Osteoblast (primary cell): Measurements from ENCODE around the gene DUSP6. TPM values are rescaled to one million over a fixed set of nuclear protein-coding genes. Genes with fewer than 3 reads are reported as not detected.
A peak's percentile ranks its signal among the peaks of the same experiment; 100 is the strongest.

Experiments used
- DNase-seq: peaks from one replicate; pipeline ENCODE4 v3.0.0; 2011; ENCODE audit warnings: low spot score, mixed read lengths; ENCODE audit not compliant: insufficient read length; ENCODE audit errors: missing footprints
- H2AFZ ChIP-seq: 2 replicates; pipeline ENCODE4 v1.6.0; 2011; ENCODE audit warnings: mild to moderate bottlenecking, low read length
- H3K27ac ChIP-seq: 2 replicates; pipeline ENCODE4 v1.5.1; 2011; ENCODE audit warnings: mild to moderate bottlenecking, low read depth, low read length, moderate library complexity
- H3K27me3 ChIP-seq: 2 replicates; pipeline ENCODE4 v1.6.0; 2012; ENCODE audit warnings: mild to moderate bottlenecking, control low read depth, inconsistent platforms, low read length, moderate library complexity; ENCODE audit not compliant: insufficient read depth
- H3K36me3 ChIP-seq: 2 replicates; pipeline ENCODE4 v1.5.1; 2011; ENCODE audit warnings: mild to moderate bottlenecking, low read length, control low read depth, moderate library complexity; ENCODE audit not compliant: insufficient read depth
- H3K4me1 ChIP-seq: 2 replicates; pipeline ENCODE4 v1.5.1; 2011; ENCODE audit warnings: mild to moderate bottlenecking, low read length, control low read depth, moderate library complexity; ENCODE audit not compliant: insufficient read depth
- H3K4me2 ChIP-seq: 2 replicates; pipeline ENCODE4 v1.6.0; 2011; ENCODE audit warnings: mild to moderate bottlenecking, low read length; ENCODE audit not compliant: insufficient read depth
- H3K4me3 ChIP-seq: fragments of 200-600 bp; sonication (generic); 3 replicates; pipeline ENCODE4 v1.5.1; 2012; ENCODE audit warnings: mild to moderate bottlenecking, low read length, inconsistent platforms; ENCODE audit not compliant: insufficient read depth
- H3K79me2 ChIP-seq: 2 replicates; pipeline ENCODE4 v1.6.0; 2012; ENCODE audit warnings: mild to moderate bottlenecking, low read length, control low read depth, inconsistent platforms; ENCODE audit not compliant: insufficient read depth
- H3K9me3 ChIP-seq: 2 replicates; pipeline ENCODE4 v1.5.1; 2011; ENCODE audit warnings: low read depth, low read length, control low read depth
- H4K20me1 ChIP-seq: 2 replicates; pipeline ENCODE4 v1.6.0; 2012; ENCODE audit warnings: mild to moderate bottlenecking, low read length, control low read depth; ENCODE audit not compliant: insufficient read depth
- CTCF ChIP-seq: IDR thresholded peaks from 2 replicates; pipeline ENCODE4 v1.5.1; 2011; ENCODE audit warnings: mild to moderate bottlenecking, low read depth, low read length, moderate library complexity; ENCODE audit errors: extremely low read depth
- total RNA-seq: library from RNA; depleted of rRNA; stranded (reverse); fragments of >200 nt; gene quantifications from 2 replicates; pipeline ENCODE4 v1.2.3, GENCODE V29; 2012

DUSP6 gene
- total RNA-seq, 1 donor = 30.0 TPM

GRCh38 chr12:89393551-89394121 lies 41.3 kb upstream of the DUSP6 start:
- Histone ChIP-seq H3K36me3 (no peaks in the 10 kb centered on the region), H3K9me3 (no peaks in the 10 kb centered on the region), H2AFZ (peak overlapping the region; percentile 26), H3K79me2 (no peaks in the 10 kb centered on the region), H4K20me1 (no peaks in the 10 kb centered on the region), H3K4me3 (no peak overlapping the region), H3K4me1 (peaks cover 23% of the 10 kb centered on the region), H3K4me2 (no peak overlapping the region), H3K27me3 (no peaks in the 10 kb centered on the region), H3K27ac (no peak overlapping the region)
- no peak for DNase-seq
- no peak for TF ChIP-seq CTCF

- Histone ChIP-seq H2AFZ (no peak overlapping the region), H3K4me2 (no peak overlapping the region), H4K20me1 (no peaks in the 10 kb centered on the region), H3K79me2 (no peaks in the 10 kb centered on the region), H3K4me1 (peaks cover 23% of the 10 kb centered on the region), H3K27ac (no peak overlapping the region), H3K4me3 (no peak overlapping the region), H3K9me3 (no peaks in the 10 kb centered on the region), H3K36me3 (no peaks in the 10 kb centered on the region), H3K27me3 (no peaks in the 10 kb centered on the region)
- no peak for DNase-seq
- TF ChIP-seq CTCF = no peak
Observed at GRCh38 chr12:89392391-89392790, 40.1 kb upstream of the DUSP6 start.

DNA sequence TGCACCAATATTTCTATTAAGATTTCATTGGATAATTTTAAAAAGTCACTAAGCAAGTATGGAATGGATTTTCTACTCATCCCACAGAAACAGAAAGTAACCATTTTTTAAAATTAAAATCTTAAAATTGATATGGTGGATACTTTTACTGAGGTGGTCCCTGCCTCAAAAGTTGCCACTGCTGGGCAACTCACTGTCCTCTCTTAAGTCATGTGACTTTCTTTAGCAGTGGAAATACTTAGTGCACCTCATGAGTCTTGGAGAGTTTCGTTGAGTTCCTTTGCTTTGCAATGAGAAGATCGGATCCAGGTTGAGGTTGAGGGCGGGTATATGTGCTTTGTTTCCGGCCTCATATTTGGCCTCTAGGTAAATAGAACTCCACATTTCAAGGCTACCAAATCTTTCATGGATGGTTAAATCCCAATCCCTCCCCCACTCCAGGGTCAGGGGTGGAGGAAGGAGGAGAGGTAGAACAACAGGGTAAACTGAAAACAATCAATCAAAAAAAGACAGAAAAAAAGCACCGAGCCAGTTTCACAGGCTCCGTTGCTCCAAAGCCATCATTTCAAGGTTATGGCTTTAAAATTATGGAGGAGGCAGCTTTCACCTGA lies 39.5 kb upstream of the DUSP6 start:
- TF ChIP-seq CTCF = no peak
- no peak for DNase-seq

DNA sequence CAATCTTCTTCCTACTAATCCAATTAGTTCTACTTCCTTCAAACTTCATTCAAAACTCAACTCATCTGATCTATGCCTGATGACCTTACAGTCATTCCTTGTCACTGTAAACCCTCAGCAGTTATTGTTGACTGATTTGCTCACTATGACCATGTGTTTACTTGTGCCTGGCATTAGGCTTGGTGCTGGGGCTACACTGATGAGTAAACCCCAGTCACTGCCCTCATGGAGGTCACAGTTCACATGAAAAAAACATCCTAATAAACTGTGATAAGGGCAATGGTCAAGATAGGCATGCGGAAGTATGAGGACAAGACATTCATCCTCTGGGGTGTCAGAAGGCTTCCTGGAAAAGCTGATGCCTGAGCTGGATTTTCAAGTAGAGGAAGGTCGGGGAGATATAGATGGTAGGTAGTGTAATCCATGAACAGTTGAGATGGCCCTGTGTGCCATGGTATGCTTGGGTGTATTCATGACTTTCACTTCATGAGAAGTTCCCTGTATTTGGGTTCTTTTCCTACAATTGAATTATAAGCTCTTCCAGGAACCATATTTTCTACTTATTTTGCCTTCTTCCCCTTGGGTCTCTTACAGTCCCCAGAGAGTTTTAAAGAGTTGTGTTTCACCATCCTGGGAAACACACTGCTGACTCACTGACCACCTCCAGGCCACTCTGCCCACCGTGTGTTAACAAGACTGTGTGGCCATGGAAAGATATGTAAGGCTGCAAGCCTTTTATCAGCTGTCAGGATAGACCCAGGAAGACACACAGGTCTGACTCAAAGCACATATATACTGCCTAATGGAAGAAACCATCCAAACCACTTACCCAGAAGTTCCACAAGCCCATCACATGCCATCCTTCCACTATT lies 38.7 kb upstream of the DUSP6 start:
- Histone ChIP-seq H3K36me3 (no peaks in the 10 kb centered on the region), H3K4me1 (peaks cover 23% of the 10 kb centered on the region), H3K4me3 (no peak overlapping the region), H3K79me2 (no peaks in the 10 kb centered on the region), H3K27ac (peak overlapping the region; percentile 82), H2AFZ (no peak overlapping the region), H3K9me3 (no peaks in the 10 kb centered on the region), H4K20me1 (no peaks in the 10 kb centered on the region), H3K27me3 (no peaks in the 10 kb centered on the region), H3K4me2 (peak overlapping the region; percentile 37)
- DNase-seq = no peak
- no peak for TF ChIP-seq CTCF

More for the DNA sequence above, 39.5 kb upstream of the DUSP6 start:
- H3K4me3 ChIP-seq = no peak overlapping the region
- H3K4me2 ChIP-seq = no peak overlapping the region
- no peaks in the 10 kb centered on the region for H3K79me2 ChIP-seq
- H4K20me1 ChIP-seq = no peaks in the 10 kb centered on the region
- peak overlapping the region; percentile 82 for H3K27ac ChIP-seq
- peaks cover 23% of the 10 kb centered on the region for H3K4me1 ChIP-seq
- no peaks in the 10 kb centered on the region for H3K27me3 ChIP-seq
- no peaks in the 10 kb centered on the region for H3K9me3 ChIP-seq
- no peaks in the 10 kb centered on the region for H3K36me3 ChIP-seq
- no peak overlapping the region for H2AFZ ChIP-seq
